Stimulated activated CD8-positive, alpha-beta memory T cell treated with anti-CD3 and anti-CD28 coated beads, Interleukin-15, amount 100 ng/mL, for 4 hours (primary cell): Measurements from ENCODE around the gene SLC25A38.
"Not testable (repeated sequence)": the region's sequence is repeated elsewhere in the genome, so short reads cannot be mapped to it uniquely, and the experiment has no call there.

Experiments
- DNase-seq, 2 donors: peaks; one replicate each; pipeline ENCODE4 v3.0.0-alpha.2; 2020; ENCODE audit warnings: low read depth in 2 of 2

Gene SLC25A38, protein sequence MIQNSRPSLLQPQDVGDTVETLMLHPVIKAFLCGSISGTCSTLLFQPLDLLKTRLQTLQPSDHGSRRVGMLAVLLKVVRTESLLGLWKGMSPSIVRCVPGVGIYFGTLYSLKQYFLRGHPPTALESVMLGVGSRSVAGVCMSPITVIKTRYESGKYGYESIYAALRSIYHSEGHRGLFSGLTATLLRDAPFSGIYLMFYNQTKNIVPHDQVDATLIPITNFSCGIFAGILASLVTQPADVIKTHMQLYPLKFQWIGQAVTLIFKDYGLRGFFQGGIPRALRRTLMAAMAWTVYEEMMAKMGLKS

GRCh38 chr3:39383045-39383880 is at the start of gene SLC25A38:
Gene SLC25A38 (plus strand): TSS chr3:39383370. CDS start chr3:39383725, 355 bp downstream.
- DNase-seq, result peak; percentile 56 to 61

GRCh38 chr3:39333607-39334006 is 49.6 kb upstream of the SLC25A38 start:
- DNase-seq, result no peak

DNA sequence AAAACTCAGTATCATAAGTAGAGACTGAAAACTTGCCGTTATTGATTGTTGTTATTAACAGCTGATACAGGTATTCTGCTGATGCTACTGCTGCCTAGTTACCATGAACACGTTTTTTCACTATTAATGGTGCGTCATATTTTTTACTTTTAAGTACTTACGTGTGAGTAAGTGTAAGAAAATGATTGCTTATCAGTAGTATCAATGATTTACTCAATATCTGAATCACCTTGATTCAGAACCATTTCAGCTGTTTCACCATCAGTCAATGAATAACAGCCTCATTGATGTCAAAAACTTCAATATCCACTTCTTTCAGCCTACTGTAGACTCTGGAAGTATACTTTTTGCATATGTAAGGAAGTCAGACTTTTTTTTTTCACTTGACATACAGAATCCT is 49.0 kb upstream of the SLC25A38 start:
- no peak for DNase-seq

- DNase-seq, result no peak
Observed at GRCh38 chr3:39338201-39338600, 45.0 kb upstream of the SLC25A38 start.

- DNase-seq, result no peak
Observed at GRCh38 chr3:39339086-39339485, 44.1 kb upstream of the SLC25A38 start.

- no peak for DNase-seq
Observed at GRCh38 chr3:39343076-39343717, 40.0 kb upstream of the SLC25A38 start.

GRCh38 chr3:39343760-39344159 is 39.4 kb upstream of the SLC25A38 start:
- DNase-seq, result no peak

GRCh38 chr3:39344746-39345344 is 38.3 kb upstream of the SLC25A38 start:
- no peak for DNase-seq

DNA sequence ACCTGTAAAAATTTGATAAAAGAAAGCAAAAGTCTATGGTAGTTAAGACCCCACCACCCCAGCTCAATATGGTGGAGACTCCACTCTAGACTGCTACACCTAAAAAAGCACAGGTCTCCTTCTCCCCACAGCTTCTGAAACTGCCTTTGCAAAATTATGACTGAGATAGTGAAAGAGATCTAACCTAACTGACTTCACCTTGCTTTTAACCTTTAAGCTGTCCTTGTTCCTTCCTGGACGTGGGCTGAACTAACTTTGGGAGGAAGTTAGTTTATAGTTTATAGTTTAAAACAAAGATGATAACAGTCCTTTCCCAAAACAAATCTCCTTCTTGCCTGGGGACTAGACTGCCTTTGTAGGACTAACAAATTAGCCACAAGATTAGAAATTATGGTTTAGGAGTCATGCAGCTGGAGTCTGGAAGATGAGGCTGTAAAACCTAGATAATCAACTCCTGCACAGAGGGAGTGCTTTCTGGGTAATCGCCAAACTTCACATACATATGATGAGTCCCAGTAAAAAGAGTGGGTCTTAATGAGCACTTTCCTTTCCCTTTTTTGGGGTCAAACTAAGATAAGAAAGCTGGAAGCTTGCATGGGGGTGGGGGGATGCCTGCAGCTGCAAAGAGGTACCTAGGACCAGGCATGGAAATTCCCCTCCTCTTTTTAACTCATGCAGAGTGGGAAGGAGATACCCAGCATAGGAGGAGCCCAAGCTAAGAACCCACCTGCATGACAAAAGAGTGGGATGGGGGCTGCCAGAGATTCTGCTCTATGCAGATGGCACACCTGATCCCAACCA is 36.2 kb upstream of the SLC25A38 start:
- DNase-seq, result no peak

DNA sequence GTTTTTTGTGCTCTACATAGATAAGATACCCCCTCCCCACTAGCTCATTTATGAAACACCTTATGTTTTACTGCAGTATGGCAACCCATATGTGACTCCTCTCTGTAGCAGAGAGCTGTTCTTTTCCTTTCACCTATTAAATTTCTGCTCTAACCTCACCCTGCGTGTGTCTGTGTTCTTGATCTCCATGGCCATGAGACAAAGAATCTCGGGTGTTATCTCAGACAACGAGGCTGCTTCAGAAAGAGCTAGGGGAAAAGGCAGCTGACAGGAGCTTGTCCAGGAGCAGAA is 35.6 kb upstream of the SLC25A38 start:
- no peak for DNase-seq

DNA sequence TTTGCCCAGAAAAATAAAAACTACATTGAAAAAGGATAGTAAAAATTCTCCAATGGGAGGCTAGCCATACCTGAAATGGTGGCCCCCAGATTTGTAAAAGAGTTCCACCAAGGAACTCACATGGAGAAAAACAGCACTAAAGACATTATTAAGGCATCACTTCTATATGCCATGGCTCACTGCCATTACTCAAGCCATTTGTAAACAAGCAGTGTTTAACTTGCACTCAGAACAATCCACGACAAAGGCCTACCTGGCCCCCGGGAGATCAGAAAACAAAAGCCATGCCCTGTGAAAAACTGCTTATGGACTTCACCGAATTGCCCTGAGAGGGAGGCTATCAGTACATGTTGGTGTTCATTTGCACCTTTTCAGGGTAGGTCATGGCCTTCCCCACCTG is 34.1 kb upstream of the SLC25A38 start:
- no peak for DNase-seq

- no peak for DNase-seq
Observed at GRCh38 chr3:39350714-39351113, 32.5 kb upstream of the SLC25A38 start.

DNA sequence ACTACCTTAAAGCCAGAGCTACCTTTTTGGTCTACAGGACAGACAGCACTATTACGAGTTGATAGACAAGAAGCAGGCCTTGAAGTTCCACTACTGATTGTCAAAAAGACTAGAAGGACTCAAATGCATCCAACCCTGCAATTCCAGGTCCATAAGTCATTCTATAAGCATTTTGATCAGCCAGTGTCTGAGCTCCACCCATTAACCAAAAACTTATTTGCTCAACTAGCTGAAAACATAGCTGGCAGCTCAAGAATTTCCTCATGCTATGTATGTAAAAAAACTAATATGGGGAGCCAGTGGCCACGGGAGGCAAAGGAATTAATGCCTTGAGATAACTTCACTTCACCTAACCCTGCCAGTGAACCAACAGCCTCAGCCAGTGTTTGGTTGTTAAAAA is 32.0 kb upstream of the SLC25A38 start:
- DNase-seq, result not testable (repeated sequence)

- not testable (repeated sequence) for DNase-seq
Observed at GRCh38 chr3:39353168-39353927, 29.8 kb upstream of the SLC25A38 start.

DNA sequence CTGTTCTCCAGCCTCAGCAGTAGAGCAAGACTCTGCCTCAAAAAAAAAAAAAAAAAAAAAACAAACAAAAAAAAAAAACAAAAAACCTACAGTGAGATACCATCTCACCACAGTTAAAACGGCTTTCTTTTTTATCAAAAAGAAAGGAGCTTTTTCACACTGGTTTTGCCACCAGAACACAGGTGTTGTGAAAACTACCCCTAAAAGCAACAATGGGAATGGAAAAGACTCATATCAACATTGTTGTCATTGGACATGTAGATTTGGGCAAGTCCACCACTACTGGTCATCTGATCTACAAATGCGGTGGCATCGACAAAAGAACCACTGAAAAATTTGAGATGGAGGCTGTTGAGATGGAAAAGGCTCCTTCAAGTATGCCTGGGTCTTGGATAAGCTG is 24.8 kb upstream of the SLC25A38 start:
- DNase-seq, result no peak

DNA sequence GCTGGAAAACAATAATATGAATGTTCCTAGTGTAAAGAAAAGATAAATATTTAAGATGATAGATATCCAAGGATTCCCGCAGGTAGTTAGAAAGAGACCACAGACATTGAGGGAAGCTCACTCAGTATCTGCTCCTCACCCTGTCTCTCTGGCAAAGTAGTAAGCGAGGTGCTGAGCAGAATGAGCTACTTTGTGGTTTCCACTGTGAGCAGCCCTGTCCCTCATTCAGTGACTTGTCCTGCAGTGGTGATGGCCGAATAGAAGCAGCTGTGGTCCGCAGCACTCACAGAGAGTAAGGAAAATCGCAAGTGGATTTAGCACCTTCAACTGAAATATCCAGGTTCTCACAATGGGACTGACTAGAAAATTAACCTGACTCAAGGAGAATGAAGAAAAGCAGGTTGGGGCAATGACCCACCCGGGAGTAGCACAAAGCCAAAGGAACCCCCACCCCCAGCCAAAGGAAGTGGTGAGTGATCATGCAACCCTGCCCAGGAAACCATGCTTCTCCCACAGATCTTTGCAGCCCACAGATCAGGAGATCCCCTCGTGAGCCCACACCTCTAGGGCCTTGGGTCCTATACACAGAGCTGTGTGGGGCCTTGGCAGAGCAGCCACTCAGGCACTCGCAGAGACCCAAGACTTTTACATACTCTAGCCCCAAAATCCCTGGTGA is 21.8 kb upstream of the SLC25A38 start:
- DNase-seq, result peak; percentile 23 to 46

DNA sequence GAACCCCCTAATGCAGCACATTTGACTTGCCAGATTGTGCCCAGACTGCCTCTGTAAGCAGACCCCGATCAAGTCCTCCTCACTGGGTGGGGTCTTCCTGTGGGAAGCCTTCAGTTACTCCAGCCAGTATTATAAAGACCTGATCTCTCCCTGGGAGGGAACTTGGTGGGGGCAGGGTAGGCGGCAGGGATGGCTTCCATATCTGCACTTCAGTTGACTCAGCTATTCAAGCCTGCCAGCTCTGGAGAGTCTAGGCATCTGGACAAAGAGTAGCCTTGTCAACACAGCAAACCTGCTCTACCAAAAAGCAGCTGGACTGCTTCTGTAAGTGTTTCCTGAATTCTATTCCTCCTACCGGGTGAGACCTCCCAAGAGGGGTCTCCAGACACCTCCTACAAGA is 21.0 kb upstream of the SLC25A38 start:
- DNase-seq, result no peak

GRCh38 chr3:39362812-39363211 is 20.4 kb upstream of the SLC25A38 start:
- no peak for DNase-seq

DNA sequence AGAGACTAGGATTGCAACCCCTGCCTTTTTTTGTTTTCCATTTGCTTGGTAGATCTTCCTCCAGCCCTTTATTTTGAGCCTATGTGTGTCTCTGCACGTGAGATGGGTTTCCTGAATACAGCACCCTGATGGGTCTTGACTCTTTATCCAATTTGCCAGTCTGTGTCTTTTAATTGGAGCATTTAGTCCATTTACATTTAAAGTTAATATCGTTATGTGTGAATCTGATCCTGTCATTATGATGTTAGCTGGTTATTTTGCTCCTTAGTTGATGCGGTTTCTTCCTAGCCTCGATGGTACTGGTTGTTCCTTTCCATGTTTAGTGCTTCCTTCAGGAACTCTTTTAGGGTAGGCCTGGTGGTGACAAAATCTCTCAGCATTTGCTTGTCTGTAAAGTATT is 12.7 kb upstream of the SLC25A38 start:
- DNase-seq, result not testable (repeated sequence)

DNA sequence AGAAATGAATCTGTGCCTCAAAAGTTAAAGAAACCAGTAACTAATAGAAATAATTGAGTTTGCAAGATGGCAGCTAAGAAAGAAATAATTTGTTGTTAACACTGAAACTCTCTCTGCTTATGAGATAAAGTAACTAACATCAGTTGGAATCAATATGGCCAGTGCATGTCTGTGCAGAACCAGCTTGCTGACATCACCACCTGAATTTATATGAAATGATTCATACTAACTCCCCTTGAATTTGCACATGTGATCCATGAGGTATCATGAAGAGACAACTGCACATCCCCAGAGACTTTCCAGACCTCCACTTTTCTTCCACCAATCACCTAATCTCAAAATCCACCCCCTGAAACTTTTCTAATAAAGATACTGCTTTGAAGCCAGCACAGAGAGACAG is 10.3 kb upstream of the SLC25A38 start:
- DNase-seq, result no peak
